NCI-H774 (cell line): Measurements from ENCODE around the gene UNC5C.

ENCODE experiments used
- DNase-seq: peaks from one replicate; lab custom pipeline; 2025; lab: John Stamatoyannopoulos, UW

UNC5C gene

DNA sequence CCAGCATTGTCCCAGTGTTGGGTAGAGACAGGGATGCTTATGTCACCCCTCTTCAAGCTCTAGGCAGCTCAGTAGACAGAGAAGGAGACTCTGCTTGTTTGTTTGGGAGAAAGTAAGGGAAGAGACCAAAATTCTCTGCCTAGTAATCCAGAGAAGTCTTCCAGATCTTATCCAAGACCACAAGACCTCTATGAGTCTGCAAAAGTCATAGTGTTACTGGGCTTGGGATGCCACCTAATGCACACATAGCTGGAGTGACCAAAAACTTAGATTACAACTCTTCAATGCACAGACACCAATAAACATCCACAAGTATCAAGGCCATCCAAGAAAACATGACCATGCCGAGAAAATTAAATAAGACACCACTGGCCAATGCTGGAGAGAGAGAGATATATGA is 205.5 kb downstream of the UNC5C start:
- DNase-seq, result no peak

DNA sequence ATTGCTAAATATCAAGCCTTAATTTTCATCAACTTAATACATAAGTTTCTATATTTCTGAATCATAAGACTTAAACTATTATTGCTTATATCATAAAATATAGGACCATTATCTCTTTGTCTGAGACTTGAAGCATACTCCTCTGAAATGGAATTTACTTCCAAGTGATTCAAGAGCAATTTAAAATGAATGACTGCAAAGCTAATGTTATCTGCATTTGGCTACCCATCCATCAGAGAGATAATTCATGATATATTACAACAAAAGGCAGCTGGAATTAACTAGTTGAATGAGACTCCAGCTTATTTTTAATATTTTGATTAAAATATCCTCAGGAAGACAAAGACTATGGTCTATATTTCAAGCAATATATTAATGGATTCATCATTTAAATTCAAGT is 208.6 kb downstream of the UNC5C start:
- DNase-seq, result no peak

DNA sequence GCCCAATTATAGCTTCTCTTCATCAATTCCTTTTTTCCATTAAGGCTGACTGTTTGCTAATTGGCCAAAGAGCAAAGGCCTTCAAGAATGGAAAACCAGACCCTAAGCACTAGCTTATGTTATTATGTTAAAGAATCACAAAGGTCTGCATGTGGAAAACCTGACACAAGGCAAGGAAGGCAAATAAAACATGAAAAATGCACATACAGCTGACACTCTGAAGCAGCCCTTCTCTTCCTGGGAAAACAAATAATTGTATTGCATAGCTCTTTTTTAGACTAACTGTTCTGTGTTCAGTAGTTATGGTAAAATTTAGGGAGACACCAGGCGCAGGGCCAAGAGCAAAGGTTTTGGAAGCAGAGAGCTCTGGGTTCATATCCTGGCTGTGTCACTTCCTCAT is 223.1 kb downstream of the UNC5C start:
- no peak for DNase-seq

DNA sequence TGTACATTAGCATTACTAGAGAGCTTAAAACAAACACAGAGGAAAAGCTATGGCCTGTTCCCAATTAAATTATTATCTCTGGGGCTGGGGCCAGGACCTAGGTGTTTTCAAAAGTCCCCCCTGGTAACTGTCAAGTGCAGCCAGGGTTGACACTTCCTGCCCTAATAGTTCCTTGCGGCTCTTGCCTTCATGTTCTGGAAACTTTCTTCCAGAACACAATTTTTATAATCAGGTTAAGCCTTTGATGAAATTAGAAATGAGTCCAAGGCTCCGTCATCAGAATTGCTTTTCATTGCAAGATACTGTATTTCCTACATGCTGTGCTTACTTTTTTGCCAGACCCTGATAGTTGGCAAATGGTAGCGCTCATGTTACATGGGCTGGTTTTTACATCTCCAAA is 229.6 kb downstream of the UNC5C start:
- DNase-seq, result no peak

DNA sequence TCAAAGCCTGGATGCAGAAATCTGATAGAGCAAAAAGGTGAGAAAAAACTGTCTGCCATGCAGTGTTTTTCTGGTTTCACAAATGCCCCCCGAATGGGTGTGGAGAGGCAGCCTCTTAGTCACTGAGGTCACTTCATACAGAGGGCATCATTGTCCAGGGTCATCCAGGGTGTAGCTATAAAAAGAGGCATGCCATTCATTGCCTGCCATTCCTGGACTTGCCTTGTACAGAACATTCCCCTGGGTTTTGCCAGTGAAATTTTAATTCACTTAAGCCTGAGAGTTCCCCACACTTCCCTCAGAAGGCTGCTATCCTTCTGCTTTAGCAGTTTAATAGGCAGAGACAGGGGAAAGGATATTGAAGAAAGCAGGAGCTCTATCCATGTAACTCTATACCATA is 230.3 kb downstream of the UNC5C start:
- no peak for DNase-seq

DNA sequence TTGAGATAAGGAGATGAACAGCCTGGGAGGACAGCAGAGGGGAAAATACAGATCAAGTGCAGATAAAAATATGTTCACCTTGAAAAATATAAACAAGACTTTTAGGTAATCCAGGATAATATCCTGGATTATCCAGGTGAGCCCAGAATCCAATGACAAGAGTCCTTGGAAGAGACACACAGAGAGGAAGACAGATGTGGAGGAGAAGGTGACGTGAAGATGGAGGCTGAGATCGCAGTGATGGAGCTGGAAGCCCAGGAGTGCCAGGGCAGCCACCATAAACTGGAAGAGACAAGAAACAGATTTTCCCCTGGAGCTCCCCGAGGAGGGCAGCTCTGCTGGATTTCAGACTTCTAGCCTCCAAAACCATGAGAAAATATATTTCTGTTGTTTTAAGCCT is 230.7 kb downstream of the UNC5C start:
- DNase-seq, result no peak

DNA sequence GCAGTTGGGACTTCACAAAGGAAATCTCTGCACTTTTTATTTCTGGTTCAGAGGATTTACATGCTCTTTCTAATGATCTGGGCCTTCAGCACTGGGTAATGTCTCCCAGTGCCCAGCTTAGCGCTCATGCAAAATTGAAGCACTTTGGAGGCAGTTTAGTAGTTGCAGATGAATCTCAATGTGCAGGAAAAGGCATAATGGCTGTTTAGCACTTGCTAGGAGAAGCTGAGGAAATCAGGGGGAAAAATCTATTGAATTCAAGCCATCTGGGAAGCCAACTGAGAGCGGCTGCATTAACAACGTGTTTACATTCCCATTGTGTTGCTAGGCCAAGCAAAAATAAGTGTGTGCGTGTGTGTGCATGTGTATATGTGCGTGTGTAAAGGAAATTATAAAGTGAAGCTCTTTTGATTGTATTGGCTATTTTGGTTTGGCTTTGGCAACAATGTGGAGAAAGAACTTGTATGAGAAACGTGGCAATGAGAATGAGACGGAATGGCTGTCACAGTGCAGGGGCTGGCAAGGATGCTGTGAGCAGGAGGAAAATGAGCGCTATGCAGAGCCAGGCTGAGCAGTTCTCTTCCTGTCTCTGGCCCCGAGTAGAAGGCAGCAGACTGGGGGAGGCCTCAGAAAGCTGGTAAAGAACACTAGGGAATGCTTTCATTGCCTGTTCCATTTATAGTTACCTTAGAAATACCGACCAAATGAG is 231.5 kb downstream of the UNC5C start:
- no peak for DNase-seq

DNA sequence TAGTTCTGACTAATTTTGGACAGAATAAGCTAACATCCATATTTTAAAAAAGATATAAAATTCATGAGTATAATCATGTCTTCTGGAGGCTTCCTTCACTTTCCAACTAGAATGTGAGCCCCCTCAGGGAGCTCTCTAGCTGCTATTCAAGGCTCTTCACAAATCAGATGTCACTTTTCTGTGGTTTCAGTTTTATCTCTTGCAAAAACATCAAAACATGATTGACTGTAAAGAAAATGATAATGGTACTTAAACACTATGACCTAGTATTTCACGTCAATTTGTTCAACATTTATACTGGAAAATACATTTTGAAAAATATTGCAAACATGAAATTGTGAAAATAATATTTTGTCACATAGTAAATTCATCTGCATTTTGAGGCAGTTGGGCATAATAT is 234.2 kb downstream of the UNC5C start:
- no peak for DNase-seq

DNA sequence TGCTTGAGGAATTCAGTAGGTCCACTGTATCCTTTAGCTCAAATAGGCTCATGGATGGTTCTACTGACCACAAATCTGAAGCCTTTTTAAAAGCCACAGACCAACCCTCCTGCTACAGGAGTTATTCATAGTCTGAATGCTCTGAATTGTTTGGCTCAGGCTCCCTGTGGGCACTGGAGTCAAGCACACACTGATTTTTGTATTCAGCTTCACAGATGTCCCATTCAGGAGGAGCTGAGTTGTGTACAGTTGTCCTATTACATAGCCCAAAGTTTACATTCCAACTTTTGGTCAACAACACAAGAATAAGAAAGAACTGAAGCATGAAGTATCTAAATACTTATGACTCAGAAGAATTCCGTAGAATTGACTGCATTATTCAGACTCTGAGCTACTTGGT is 243.9 kb downstream of the UNC5C start:
- no peak for DNase-seq

DNA sequence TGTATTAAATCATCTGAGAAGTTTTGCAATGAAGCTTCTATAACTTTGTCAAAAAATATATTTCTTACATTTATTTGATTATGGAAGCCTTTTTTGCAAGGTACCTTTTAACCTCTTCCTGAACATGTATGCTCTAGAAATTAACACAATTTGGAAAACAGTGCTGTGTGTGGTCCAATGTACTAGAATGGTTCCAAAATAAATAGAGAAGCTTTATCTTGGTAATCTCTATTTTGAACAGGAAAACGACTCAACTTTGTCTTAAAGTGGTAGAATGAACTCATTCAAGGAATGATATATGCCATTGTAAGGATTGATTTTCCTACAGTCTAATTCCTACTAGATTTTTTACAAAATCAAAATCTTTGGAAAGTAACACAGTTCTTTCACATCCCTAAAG is 248.5 kb downstream of the UNC5C start:
- DNase-seq, result no peak

DNA sequence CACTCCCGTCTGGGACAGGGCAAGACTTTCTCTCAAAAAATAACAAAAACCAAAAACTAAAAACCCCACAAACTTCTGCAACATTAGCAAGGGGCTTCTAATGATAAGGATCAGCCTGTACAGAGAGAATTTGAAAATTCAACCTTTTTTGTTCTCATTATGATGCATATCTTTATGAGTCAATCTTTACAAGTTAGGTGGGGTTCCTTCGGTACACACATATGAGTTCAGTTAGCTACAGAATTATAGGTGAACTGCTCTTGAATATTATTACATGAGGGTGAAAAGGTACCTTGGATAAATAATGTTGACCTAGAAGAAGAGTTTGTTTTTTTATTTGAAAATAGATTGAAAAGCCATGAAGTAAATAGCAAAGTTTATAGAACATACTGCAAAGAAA is 252.7 kb downstream of the UNC5C start:
- no peak for DNase-seq

DNA sequence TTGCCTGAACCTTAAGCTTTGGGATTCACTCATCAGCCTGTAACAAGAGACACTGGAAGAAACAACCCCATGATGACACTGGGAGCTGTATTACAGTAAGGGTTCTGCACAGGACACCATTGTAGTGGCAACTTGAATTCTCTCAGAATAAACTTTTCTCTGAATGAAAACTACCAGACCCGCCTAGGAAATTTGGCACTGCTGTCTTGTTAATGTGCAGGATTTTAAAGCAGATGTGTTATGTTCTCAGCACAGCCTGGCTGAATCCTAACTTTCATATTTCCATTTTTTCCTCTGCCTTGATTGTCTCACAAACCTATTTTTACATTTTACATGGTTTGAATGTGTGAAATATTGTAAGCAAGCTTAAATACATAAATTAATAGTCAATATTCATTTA is 253.6 kb downstream of the UNC5C start:
- DNase-seq, result no peak

DNA sequence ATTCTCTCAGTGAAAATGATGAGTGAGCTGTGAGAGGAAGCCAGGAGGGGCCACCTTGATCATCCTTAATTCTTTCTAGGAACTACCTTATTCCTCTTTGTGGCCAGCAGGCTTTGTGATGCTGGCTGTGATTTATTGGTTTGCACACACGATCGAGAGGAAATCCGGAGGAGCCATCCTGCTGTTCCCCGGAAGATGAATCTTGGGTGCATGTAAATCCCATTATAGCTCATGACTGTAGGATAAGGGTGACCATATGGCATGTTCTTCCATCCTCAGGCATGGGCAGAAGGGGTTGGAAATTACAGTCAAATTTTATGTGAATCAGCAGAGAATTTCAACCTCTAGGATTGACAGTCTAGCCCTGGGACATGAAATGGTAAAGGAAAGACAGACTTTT is 254.5 kb downstream of the UNC5C start:
- DNase-seq, result no peak

DNA sequence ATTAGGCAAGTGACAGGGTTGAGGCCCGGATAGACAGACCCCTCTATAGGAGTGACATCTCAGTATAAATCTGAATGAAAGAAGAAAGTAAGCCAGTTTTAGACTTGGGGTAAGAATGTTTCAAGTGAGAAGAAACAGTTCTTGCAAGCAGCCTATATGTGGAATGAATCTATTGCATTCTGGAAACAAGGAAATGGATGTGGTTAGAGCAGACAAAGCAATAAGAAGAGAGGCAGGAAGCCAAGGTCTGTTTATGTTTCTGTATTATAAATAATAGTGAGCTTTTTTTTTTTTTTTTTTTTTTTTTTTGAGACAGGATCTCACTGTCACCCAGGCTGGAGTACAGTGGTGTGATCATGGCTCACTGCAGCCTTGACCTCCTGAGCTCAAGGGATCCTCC is 255.8 kb downstream of the UNC5C start:
- DNase-seq, result no peak

DNA sequence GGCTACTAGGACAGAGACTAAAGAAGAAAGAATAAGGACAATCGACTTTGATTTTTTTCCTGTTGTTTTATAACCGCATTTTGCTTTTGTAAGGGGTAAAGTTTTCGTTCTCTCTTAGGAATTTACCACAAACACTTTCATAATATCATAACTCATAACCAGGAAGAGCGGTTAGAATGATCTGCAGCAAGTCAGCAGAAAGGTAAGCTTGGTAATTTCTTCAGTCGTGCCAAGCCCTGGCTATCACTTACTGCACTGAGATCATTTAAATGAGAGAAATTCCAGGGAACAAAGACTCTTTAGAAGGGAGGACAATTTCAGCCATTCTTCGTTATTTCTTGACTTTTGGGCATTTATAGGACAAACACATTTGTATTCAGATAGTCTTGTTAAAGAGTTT is 258.1 kb downstream of the UNC5C start:
- no peak for DNase-seq

DNA sequence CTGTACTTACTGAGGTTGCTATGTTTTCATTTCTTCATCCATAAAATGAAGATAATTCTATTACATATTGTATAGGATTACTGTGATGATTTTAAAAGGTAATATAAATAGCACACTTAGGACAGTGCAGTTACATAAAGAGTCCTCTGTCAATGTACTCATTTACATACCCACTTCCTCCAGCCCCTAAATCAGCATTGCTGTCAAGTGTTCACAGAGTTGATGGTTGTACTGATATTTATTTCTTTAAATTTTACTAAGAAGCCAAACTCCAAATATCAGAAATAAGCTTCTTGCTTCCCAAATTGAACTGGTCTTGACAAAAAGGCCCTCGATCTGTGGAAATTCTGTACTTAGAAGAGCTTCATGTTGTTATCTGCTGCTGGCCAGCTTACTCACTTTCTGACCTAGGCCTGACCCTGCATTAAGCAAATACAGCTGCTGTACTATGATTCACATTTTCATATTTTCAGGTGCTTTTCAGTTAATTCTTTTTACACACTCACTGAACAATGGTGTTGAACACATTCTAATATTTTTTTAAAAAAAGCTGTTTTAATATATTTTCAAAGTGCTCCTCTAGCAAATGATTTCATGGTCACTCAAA is 259.6 kb downstream of the UNC5C start:
- no peak for DNase-seq

DNA sequence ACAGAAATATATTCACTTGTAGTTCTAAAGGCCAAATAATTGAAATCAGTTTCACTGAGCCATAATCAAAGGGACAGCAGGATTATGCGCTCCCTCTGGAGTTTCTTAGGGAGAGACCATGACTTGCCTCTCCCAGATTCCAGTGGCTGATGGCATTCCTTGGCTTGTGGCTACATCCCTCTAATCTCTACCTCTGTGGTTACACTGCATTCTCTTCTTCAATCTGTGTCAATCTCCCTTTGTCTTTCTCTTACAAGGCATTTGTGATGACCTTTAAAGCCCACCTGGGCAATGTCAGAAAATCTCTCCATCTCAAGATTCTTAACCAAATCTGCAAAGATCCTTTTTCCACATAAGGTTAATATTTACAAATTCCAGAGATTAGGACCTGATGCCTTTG is 260.2 kb downstream of the UNC5C start:
- no peak for DNase-seq

DNA sequence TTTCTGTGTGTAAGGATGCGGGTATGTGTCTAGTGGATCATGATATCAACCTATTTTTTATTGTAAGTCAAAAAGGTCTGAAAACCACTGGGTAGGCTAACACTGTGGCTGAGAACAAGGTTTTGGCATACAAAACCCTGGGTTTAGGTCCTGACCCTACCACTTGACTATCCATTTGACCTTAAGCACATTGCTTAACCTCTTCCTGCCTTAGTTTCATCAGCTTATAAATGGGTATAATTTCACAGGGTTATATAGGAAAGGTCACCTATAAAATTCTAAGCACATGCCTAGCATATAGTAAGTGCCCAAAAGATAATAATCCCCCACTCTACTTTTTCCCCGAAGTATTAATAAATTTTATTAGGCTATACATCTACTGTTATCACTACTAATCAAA is 263.0 kb downstream of the UNC5C start:
- DNase-seq, result no peak

DNA sequence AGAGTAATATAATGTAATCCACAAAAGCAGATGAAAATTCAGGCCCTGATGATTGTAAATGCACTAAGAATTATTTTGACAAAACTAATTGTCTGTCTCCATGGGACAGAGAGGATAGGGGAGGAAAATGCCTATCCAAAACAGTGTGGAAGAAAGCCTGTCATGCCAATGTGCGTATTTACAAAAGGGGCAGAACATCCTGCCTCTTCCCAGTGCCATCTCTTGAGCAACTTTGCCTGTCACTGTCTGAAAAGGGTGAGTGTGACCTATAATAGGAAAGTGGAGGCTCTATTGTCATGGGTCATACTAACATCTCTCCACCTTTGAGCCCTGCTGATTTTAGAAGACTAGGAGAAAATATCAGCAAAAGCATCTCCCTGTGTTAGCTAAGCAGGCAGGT is 264.1 kb downstream of the UNC5C start:
- no peak for DNase-seq

DNA sequence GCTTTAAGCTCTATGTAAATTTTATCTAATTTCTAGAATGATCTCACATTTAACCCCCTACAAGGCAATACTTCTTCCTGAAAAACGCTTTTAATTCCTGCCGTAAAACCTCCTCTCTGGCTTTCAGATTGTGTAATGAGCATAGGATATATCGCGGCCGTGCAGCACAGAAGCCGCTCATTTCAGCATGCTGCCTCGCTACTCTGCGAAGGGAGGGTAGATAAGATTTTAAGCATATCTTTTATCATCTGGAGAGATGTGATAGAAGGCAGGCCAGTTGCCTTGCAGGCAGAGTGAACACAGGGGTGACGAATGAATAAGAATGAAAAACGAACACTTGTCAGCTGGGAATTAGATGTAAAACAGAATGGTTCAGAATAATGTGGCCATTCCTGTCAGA is 265.5 kb downstream of the UNC5C start:
- DNase-seq, result no peak

DNA sequence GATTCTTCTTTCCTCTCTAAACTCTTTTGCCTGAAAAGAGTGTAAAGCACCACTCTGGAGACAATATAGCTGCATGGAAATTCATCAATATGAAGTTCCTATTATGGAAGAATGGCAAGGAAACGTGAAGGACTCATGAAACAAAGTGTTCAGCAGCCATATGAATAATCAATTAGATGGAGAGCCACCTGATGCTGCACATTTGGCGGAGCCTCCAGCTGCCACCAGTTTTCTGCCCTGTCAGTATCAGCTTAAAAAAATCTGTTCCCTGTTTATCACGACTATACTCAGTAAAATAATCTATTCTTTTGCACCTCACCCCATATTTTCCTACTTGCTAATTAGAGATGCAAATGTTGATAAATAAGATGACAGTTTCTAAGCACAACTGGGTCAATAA is 276.0 kb downstream of the UNC5C start:
- DNase-seq, result no peak

DNA sequence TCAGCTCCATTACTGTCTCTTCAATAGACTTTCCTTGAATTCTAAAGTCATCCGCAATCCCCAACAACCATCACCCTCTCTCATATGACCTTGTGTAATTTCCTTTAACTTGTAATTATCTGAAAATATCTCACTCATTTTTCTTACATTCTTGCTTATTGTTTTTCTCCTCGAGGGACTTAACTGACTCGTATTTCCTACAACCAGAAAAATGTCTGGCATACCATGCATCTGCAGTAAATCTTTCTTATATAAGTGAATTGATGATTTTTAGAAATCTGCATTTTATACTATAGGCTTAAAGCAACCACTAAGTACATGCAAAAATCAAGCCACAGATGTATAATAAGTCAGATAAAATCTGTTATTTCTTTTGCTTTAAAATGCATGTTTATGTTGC is 276.7 kb downstream of the UNC5C start:
- no peak for DNase-seq

DNA sequence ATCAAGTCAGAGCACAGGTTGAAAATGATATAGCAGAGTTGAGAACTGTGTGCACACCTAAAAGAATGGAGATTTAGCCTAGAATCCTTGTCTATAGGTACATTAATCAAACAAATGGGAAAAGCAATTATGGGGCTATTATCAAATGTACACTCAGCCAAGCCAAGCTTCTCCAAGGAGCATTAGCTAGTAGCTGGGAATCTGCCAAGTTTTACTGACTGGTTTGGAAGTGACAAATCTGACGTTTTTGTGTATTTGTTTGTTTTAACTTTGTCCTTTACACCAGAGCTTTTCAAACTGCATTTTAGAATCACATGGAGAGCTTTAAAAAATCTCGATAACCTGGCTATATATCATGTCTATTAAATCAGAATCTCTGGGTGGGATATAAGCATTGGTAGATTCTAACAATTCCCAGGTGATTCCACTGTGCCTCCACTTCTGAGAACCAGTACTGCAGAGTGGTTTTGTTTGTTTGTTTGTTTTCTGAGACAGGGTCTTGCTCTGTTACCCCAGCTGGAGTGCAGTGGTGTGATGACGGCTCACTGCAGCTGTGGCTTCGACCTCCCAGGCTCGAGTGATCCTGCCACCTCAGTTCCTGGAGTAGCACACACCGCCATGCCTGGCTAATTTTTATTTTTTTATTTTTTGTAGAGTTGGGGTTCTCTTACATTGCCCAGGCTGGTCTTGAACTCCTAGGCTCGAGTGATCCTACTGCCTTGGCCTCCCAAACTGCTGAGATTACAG is 279.8 kb downstream of the UNC5C start:
- DNase-seq, result peak; percentile 1

DNA sequence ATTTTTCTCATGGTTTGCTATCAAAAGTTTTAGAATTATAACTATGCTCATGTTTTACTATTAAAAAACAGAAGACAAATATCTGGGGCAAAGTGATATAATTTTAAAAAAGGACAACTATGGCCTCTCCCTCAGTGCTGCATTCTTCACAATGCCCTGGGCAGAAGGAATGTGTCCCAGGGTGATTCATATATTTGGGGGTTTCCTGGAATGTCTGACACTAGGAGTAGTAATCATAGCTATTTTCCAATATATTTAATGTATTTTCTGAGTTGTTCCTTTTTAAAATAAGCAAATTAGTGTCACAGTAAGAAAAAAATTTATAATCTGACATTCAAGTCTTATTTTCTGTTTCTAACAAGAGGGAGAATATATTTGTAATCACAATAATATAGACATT is 281.7 kb downstream of the UNC5C start:
- no peak for DNase-seq
